ENCODE data around the gene ETV1.

GRCh38 chr7:13933091-13933490 lies 56.4 kb downstream of the ETV1 start:
- no peak for TF ChIP-seq YY1 (IDR thresholded peaks at IDR 0.05; ENCODE audit: low read depth)
- TF ChIP-seq ZBTB7A (IDR thresholded peaks at IDR 0.05; ENCODE audit: low read depth), result no peak
- no peak for TF ChIP-seq TCF12 (IDR thresholded peaks at IDR 0.05; ENCODE audit: low read depth)
- no peak for TF ChIP-seq RAD21 (IDR thresholded peaks at IDR 0.05; ENCODE audit: low read depth)
- TF ChIP-seq EGR1 (IDR thresholded peaks at IDR 0.05), result no peak
- no peak for TF ChIP-seq NFIC (IDR thresholded peaks at IDR 0.05)
- no peak for TF ChIP-seq EP300 (IDR thresholded peaks at IDR 0.05; ENCODE audit: borderline replicate concordance)
- no peak for TF ChIP-seq REST (IDR thresholded peaks at IDR 0.05; ENCODE audit: low read depth)
